Left lung (tissue), 10 donors: ENCODE measurements around the gene KLF16. TPM values are rescaled to one million over a fixed set of nuclear protein-coding genes. Genes with fewer than 3 reads are reported as not detected.

Experiments
- ATAC-seq: fragments of 200-7000 bp; cut with Tn5 transposase; one replicate; pipeline ENCODE4 v1.9.1; 2020; ENCODE audit warnings: moderate library complexity
- DNase-seq, 4 donors: peaks; one replicate each; pipeline ENCODE4 v3.0.0-alpha.2; 2013 to 2020
- H3K27ac ChIP-seq, 2 donors: fragments of 200-600 bp; sonication (generic) in 1 of 2; one replicate each; pipeline versions ENCODE4 v1.5.0 to v1.8.0; 2020 to 2021
- H3K27me3 ChIP-seq, 2 donors: fragments of 200-600 bp; sonication (generic) in 1 of 2; one replicate each; pipeline versions ENCODE4 v1.5.0 to v1.8.0; 2020 to 2021
- H3K36me3 ChIP-seq, 2 donors: fragments of 200-600 bp; sonication (generic) in 1 of 2; one replicate each; pipeline versions ENCODE4 v1.5.0 to v1.8.0; 2020 to 2021
- H3K4me1 ChIP-seq, 2 donors: fragments of 200-600 bp; one replicate each; pipeline ENCODE4 v1.8.0; 2021
- H3K4me3 ChIP-seq, 2 donors: fragments of 200-600 bp; sonication (generic) in 1 of 2; one replicate each; pipeline versions ENCODE4 v1.5.0 to v1.8.0; 2020 to 2021; ENCODE audit warnings: mild to moderate bottlenecking in 1 of 2
- H3K9me3 ChIP-seq, 2 donors: fragments of 200-600 bp; sonication (generic) in 1 of 2; one replicate each; pipeline versions ENCODE4 v1.5.0 to v1.8.0; 2020 to 2021
- intact Hi-C, 2 donors: fragments of 100-400 bp; cut with DNase I; formaldehyde crosslinking; loops; one replicate each; pipeline versions ENCODE4 v1.11.2 to v1.14.2; 2022
- polyA plus RNA-seq, 6 donors: library from polyadenylated mRNA; unstranded; fragments of 120-200 nt; gene quantifications; one replicate each; pipeline ENCODE4 v1.2.1, GENCODE V29; 2013; ENCODE audit not compliant: insufficient read length in 6 of 6
- total RNA-seq, 2 donors: library from RNA; stranded (reverse); fragmentation: NEBNext Ultra II Directional; extraction: Animal tissue kit (Norgen Biotek cat#: 25700); gene quantifications; one replicate each; pipeline ENCODE4 v1.2.1, GENCODE V29; 2021
- TF ChIP-seq, protein P1 (sequence below), 2 donors: fragments of 200-600 bp; sonication (generic) in 1 of 2; IDR thresholded peaks; one replicate each; pipeline versions ENCODE4 v1.5.0 to v1.8.0; 2021; ENCODE audit warnings: antibody characterized with exemption in 2 of 2
- donor health status: DM: no; HTN: yes; CAD: no.
- donor health status: DM: no; HTN: no; CAD: no.

KLF16 gene
- total and polyA plus RNA-seq, 8 donors = 4.3 to 28.8 (median 7.6) TPM

GRCh38 chr19:1816530-1817298 is 46.7 kb downstream of the KLF16 start:
- DNase-seq (peak in 1 of 4 donors; percentile 72), ATAC-seq (no peak)
- intact Hi-C loops = no loop called here
- peaks cover 9 to 16% of the 10 kb centered on the region in 2 donors for H3K4me1 ChIP-seq
- peaks cover 0 to 73% of the 10 kb centered on the region in 2 donors for H3K36me3 ChIP-seq
- no peak overlapping the region for H3K4me3 ChIP-seq
- TF ChIP-seq, protein P1, sequence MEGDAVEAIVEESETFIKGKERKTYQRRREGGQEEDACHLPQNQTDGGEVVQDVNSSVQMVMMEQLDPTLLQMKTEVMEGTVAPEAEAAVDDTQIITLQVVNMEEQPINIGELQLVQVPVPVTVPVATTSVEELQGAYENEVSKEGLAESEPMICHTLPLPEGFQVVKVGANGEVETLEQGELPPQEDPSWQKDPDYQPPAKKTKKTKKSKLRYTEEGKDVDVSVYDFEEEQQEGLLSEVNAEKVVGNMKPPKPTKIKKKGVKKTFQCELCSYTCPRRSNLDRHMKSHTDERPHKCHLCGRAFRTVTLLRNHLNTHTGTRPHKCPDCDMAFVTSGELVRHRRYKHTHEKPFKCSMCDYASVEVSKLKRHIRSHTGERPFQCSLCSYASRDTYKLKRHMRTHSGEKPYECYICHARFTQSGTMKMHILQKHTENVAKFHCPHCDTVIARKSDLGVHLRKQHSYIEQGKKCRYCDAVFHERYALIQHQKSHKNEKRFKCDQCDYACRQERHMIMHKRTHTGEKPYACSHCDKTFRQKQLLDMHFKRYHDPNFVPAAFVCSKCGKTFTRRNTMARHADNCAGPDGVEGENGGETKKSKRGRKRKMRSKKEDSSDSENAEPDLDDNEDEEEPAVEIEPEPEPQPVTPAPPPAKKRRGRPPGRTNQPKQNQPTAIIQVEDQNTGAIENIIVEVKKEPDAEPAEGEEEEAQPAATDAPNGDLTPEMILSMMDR (IDR thresholded peaks at IDR 0.05) = no peak
- no peak overlapping the region for H3K27ac ChIP-seq
- H3K27me3 ChIP-seq = no peaks in the 10 kb centered on the region
- H3K9me3 ChIP-seq = no peaks in the 10 kb centered on the region

- Histone ChIP-seq H3K27ac (no peak overlapping the region), H3K36me3 (peaks cover 0 to 64% of the 10 kb centered on the region in 2 donors), H3K9me3 (no peaks in the 10 kb centered on the region), H3K4me1 (peaks cover 11 to 21% of the 10 kb centered on the region in 2 donors), H3K27me3 (no peaks in the 10 kb centered on the region), H3K4me3 (no peak overlapping the region)
- TF ChIP-seq, protein P1 (IDR thresholded peaks at IDR 0.05) = no peak
- intact Hi-C loops = no loop called here
- DNase-seq (peak in 1 of 4 donors; percentile 72), ATAC-seq (no peak)
These were observed 47.5 kb downstream of the KLF16 start for GRCh38 chr19:1815605-1816529.

DNA sequence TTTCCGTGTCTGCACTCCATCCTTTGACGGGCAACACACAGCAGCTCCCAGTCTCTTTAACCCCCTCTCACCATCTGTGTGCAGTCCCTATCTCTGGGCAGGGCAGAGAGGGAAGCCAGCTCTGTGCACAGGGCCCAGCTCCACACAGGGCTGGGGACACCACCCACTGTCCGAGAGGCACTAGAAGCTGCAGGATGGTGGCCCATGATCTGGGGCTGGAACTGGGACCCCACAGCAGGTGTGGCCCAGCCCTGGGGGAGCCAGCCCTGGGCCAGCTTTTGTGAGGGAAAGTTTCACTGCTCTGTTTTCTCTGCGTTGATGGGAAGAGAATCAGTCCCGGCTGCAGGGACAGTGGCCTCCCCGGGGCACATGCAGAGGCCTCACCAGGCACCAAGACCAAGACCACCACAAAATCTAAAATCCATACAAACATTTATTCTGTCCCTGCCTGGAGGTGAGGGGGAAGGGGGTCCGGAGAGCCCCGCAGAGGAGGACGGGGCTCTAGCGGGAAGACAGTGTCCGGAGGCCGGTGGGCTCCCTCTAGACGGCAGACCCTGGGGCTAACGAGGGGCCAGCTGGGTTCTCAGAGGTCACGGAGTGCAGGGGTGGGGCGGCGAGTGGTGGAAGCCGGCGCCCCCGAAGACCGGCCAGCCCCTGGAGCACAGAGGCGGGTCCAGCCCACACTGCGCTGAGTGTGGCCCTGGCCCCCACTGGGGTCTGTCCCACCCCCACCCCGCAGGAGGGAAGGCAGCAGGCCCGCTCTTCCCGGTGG is 48.4 kb downstream of the KLF16 start:
- DNase-seq = peak in 1 of 4 donors; percentile 68
- ATAC-seq = no peak
- Histone ChIP-seq H3K27me3 (no peaks in the 10 kb centered on the region), H3K4me3 (no peak overlapping the region), H3K36me3 (peaks cover 0 to 56% of the 10 kb centered on the region in 2 donors), H3K9me3 (no peaks in the 10 kb centered on the region), H3K4me1 (peaks cover 11 to 21% of the 10 kb centered on the region in 2 donors), H3K27ac (no peak overlapping the region)
- TF ChIP-seq, protein P1 (IDR thresholded peaks at IDR 0.05) = no peak
- intact Hi-C loops = no loop called here

- no peak for ATAC-seq
- Histone ChIP-seq H3K27me3 (no peaks in the 10 kb centered on the region), H3K9me3 (no peaks in the 10 kb centered on the region), H3K4me3 (no peak overlapping the region), H3K36me3 (peaks cover 0 to 50% of the 10 kb centered on the region in 2 donors), H3K27ac (no peak overlapping the region), H3K4me1 (peaks cover 11 to 21% of the 10 kb centered on the region in 2 donors)
- TF ChIP-seq, protein P1 (IDR thresholded peaks at IDR 0.05) = no peak
- intact Hi-C loops = no loop called here
- DNase-seq = no peak
These were observed 49.0 kb downstream of the KLF16 start for GRCh38 chr19:1814391-1814790.
